ENCODE results near the gene PLPPR1.

GRCh38 chr9:101029315-101030085 lies 973 bp downstream of the PLPPR1 start:
- no peak for TF ChIP-seq CTCF (IDR thresholded peaks at IDR 0.05)
- no peak for TF ChIP-seq POLR2A (IDR thresholded peaks at IDR 0.05)
- TF ChIP-seq POLR2AphosphoS5 (IDR thresholded peaks at IDR 0.05), result no peak
